ENCODE measurements around the gene SLC4A8.

Gene SLC4A8

DNA sequence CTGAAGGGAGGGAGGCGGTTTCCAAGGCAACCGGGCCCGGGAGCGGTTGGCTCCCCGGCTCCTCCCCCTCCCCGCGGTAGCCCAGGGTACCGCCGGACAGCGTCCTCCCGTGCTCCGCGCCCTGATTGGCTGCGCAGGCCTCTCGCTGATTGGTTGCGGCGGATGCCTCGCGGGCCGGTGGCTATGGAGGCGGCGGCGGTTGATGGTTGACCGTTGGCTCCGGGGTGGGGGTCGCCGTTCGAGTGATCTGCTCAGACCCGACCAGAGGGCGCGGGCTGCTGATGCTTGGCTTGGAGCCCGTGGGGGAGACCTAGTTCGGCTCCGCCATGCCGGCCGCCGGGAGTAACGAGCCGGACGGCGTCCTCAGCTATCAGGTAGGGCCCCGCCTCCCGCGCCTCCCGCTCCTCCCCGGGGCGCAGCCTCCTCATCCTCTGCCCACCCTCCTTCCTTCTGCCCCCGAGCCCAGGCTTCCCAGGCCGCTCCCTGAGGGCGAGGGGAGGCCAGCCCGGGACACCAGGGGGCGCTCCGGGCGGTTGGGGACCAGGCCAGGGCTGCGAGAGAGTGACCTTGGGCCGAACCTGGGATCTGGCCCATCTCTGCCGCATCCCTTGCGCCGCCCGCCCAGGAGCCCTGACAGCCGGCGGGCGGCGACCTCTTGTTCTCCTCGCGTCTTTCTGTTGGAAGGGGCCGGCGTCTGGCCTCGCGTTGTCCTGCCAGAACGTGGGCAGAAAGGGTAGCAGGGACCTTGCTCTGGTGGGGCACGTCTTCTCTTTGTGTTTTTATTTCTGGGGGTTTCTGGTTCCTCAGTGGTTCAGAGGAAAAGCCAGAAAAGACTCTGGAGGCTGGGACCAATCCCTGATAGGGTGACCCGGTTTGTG is at the start of gene SLC4A8:
Gene SLC4A8, plus strand, starts transcription at position 170 of the 878 bp plus-strand sequence. Its CDS starts 157 bp downstream, at position 327.
- peak; percentile 49 for FAIRE-seq

- FAIRE-seq: no peak
Observed at GRCh38 chr12:51374856-51375255, 49.8 kb upstream of the SLC4A8 start.

GRCh38 chr12:51377099-51377984 is 47.3 kb upstream of the SLC4A8 start:
- FAIRE-seq: no peak

DNA sequence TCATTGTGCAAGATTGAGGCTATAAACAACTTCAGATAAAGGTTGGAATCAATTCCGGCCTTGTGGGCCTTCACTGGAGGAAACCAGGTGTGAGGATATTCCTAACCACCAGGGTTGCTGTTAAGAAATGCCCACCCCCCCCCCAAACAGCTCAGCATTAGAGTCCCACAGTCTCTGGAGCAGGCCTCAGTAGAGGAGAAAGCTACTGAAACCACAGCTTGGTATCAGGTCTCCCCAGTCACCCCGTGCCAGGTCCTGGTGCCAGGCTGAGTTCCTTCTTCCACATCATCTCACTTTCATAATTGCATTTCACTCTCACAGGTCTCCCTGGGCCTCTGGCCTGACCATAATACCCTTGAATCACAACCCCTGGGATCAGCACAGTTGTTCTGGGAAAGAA is 45.9 kb upstream of the SLC4A8 start:
- no peak for FAIRE-seq

GRCh38 chr12:51379571-51379970 is 45.1 kb upstream of the SLC4A8 start:
- FAIRE-seq: no peak

DNA sequence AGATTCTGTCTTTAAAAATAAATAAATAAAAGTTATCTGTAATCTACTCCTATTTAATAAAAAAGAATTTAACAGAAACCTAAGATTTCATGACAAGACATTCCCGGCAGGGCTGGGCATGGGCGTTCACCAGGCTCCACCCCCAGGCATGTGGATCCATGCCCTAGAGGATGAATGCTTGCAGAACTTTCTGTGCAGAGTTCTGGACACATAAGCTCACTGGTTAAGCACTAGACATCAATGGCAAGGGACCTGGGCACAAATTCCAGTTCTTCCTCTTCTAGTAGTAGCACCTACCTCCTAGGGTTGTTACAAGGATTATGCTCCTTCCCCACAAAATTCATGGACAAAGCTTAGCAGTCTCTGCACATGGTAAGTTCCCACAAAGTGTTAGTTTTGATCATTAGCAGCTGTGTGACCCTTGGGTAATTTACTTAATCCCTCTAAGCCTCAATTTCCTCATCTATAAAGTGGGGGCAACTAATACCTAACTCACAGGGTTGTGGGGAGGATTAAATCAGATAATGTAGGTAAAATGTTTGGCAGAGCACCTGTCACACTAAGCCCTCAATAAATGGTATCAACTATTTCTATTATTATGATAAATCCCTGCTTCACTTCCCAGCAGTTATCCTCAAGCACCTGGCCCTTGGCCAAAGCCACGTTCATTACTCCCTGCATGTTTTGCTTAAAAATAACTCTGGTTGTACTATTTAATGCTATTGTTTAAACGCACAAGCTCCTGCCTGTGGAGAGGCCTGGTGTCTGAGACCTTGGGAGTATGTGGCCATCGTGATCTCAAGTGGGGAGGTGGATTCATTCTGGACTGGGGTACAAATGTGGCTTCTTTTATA is 43.2 kb upstream of the SLC4A8 start:
- no peak for FAIRE-seq

DNA sequence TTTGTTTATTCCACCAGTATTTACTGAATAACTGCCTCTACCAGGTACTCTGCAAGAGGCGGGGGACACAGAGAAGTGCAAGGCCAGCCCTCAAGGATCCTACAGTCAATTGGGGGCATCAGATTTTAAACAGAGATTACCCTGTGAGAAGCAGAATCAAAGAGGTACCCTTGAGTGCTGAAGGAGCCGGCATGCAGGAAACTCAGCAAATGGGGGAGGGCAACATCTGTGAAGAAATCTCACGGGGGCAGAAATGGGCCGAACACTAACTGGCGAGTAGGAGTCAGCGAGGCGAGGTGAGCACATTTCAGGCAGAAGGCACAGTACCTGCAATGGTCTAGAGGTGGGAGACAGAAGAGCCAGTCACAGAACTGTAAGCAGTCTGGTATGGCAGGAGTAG is 42.5 kb upstream of the SLC4A8 start:
- no peak for FAIRE-seq

DNA sequence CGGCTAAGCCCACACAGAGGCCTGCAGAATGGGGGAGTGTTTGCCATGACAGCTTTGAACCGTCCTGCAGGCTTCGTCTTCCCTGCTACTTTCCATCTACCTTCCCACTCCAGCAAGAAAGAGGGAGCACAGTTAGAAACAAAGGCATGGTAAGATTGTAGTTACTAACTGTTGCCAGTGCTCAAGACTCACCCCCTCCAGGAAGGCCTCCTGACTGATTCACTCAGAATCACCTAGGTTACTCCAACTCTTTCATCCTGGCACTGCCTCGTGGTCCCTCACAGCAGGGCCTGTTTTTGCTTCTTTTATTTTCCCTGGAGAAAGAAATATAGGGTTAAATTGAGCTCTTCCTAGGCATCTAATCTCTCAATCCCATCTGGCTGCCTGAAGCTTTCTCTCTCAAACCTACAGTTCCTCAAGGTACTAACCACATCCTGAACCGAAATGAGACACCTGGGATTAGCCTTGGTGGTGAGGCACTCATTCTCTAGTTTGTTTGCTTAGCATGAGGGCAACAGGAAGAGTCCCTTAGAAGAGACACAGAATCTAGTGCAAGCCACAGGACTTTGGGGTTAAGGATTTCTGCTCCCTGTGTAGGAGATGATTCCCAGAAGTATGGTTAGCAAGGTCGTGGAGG is 41.2 kb upstream of the SLC4A8 start:
- no peak for FAIRE-seq

- no peak for FAIRE-seq
Observed at GRCh38 chr12:51386351-51386750, 38.3 kb upstream of the SLC4A8 start.

- FAIRE-seq: no peak
Observed at GRCh38 chr12:51388069-51388799, 36.4 kb upstream of the SLC4A8 start.

GRCh38 chr12:51388846-51389245 is 35.8 kb upstream of the SLC4A8 start:
- no peak for FAIRE-seq

DNA sequence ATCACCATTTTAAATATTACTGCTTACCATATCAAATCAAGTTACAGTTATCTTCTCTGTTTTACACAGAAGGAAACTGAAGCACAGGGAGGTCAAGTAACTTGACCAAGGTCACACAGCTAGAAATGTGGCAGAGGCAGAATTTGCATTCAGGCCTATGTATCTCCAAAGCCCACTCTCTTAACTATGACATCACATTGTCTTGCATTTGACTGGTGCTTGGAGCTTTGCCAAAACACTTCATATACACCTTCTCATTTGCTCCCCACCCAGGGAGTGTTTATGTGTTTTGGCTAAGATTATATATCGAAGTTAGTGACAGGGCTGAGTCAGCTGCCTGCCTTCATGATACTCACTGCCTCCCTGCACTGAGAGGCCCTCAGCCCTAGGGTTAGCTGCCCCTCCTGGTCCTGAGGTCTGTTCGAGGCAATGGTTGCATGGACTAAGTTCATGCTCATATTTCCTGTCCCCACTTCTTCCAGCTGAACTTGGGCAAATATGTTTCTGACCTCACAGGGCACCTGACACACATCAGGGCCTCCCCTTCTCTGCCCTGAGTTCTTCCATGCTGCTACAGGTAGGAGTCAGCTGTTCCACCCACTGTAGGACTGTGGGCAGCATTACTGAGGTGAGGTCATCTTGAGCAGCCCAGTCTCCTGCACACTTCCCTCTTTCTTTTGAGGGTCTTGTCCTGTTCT is 35.2 kb upstream of the SLC4A8 start:
- FAIRE-seq: no peak

DNA sequence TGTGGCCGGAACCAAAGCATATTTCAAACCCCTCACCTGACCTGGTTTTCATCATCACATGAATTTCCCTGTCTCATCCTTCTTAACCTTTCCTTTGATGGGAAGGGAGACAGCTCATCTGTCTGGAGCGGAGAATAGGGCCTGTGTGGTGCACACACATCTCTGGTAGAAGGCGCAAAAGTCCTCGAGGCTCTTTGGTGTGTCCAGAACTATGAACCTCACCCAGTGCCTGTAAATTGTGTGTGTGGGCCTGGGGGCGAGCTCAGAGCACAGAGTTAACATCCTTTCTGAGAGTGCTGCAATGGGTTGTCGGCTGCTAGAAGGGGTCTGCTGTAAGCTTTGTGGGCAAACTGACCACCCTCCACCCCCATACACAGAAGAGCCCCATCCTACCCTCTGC is 34.2 kb upstream of the SLC4A8 start:
- FAIRE-seq: no peak

GRCh38 chr12:51390891-51391282 is 33.7 kb upstream of the SLC4A8 start:
- no peak for FAIRE-seq

- FAIRE-seq: no peak
Observed at GRCh38 chr12:51391283-51392123, 33.1 kb upstream of the SLC4A8 start, which contains the start of gene GALNT6. TSS of gene GALNT6 (minus strand) at chr12:51391406. CDS start at chr12:51379781, 11,625 bp downstream.

GRCh38 chr12:51392556-51393237 is 31.9 kb upstream of the SLC4A8 start:
- no peak for FAIRE-seq

GRCh38 chr12:51393676-51394545 is 30.7 kb upstream of the SLC4A8 start:
- FAIRE-seq: no peak

All from G401.6 (cell line).